Transverse colon (tissue), 3 donors: ENCODE data around the gene RD3L.

Experiments used
- CTCF ChIP-seq, 5 experiments: fragments of 200-600 bp in 3 of 5; fragments of 450-650 bp in 2 of 5; sonication (generic) in 3 of 5; IDR thresholded peaks; 1 replicate in 2 of 5; 2 replicates in 3 of 5; pipeline ENCODE4 v1.5.1; 2016 to 2017; ENCODE audit warnings: antibody characterized with exemption in 5 of 5, inconsistent platforms in 3 of 5, mild to moderate bottlenecking in 2 of 5, moderate library complexity in 1 of 5
- POLR2A ChIP-seq: fragments of 450-650 bp; IDR thresholded peaks from one replicate; pipeline ENCODE4 v1.6.1; 2016; ENCODE audit warnings: antibody characterized with exemption, mild to moderate bottlenecking, moderate library complexity

- TF ChIP-seq CTCF (IDR thresholded peaks at IDR 0.05) (no peak), POLR2A (no peak)
Observed at GRCh38 chr14:103891667-103892215, 50.6 kb downstream of the RD3L start.
